HepG2 (cell line): ENCODE results near the gene LMAN1L. TPM values are rescaled to one million over a fixed set of nuclear protein-coding genes. Genes with fewer than 3 reads are reported as not detected.

Experiments
- ATAC-seq: fragments of 200-7000 bp; cut with Tn5 transposase; 3 replicates; pipeline ENCODE4 v1.9.1; 2020; ENCODE audit warnings: mild to moderate bottlenecking, moderate library complexity
- BruUV-seq: library from RNA; stranded (reverse); fragments of 400-500 nt; replicated peaks from 2 replicates; lab custom pipeline; 2021; lab: Mats Ljungman, UMichigan
- CTCF ChIA-PET: fragments of 300-600 bp; formaldehyde crosslinking; extraction: SDS; loops from one replicate; lab custom pipeline; 2021; ENCODE audit warnings: low total read pairs, inconsistent platforms, low intra/inter-chr PET ratio; lab: Yijun Ruan, JAX
- POLR2A ChIA-PET: fragments of 350-600 bp; sonication (Branson Sonifier 250); formaldehyde crosslinking; loops from one replicate; lab custom pipeline; 2020; ENCODE audit warnings: antibody characterized with exemption, inconsistent platforms; lab: Yijun Ruan, JAX
- DNase-seq: peaks from one replicate; pipeline ENCODE4 v3.0.0-alpha.2; 2015; ENCODE audit warnings: low spot score
- FAIRE-seq: peaks from 3 replicates; lab custom pipeline; 2011; peaks lifted over from hg19 to GRCh38; lab: Jason Lieb, UNC
- H2AFZ ChIP-seq: one replicate; pipeline ENCODE4 v1.6.1; 2011; ENCODE audit warnings: low read length, inconsistent platforms
- H3K27ac ChIP-seq: fragments of 300-600 bp; 3 replicates; pipeline ENCODE4 v1.8.0; 2011; ENCODE audit warnings: mixed run types, mild to moderate bottlenecking, mixed read lengths, low read length, inconsistent platforms; ENCODE audit not compliant: insufficient read depth; ENCODE audit errors: extremely low read length
- H3K27me3 ChIP-seq, 2 experiments: fragments of 200-600 bp in 1 of 2; 2 replicates in 1 of 2; 3 replicates in 1 of 2; pipeline versions ENCODE4 v1.6.0 to v1.8.0; 2011; ENCODE audit warnings: low read length in 2 of 2, mild to moderate bottlenecking in 2 of 2, moderate library complexity in 2 of 2, inconsistent platforms in 1 of 2; ENCODE audit not compliant: insufficient read depth in 2 of 2, control insufficient read depth in 1 of 2
- H3K36me3 ChIP-seq, 2 experiments: fragments of 200-600 bp in 1 of 2; replicated peaks in 1 of 2; 2 replicates in 1 of 2; 3 replicates in 1 of 2; pipeline versions ENCODE4 v1.5.1 to v1.8.0; 2011; ENCODE audit warnings: low read length in 2 of 2, inconsistent platforms in 1 of 2; ENCODE audit not compliant: insufficient read depth in 2 of 2, control insufficient read depth in 1 of 2
- H3K4me1 ChIP-seq: 2 replicates; pipeline ENCODE4 v1.5.1; 2012; ENCODE audit warnings: low read length, inconsistent platforms; ENCODE audit not compliant: insufficient read depth
- H3K4me2 ChIP-seq: 2 replicates; pipeline ENCODE4 v1.6.0; 2011; ENCODE audit warnings: low read depth, low read length, inconsistent platforms
- H3K4me3 ChIP-seq, 3 experiments: fragments of 200-600 bp in 1 of 3; sonication (generic), shearing (Covaris generic) in 1 of 3; replicated peaks in 1 of 3; 2 replicates each; pipeline ENCODE4 v1.5.1; 2011 to 2016; ENCODE audit warnings: low read length in 3 of 3, inconsistent platforms in 2 of 3, low read depth in 2 of 3, mild to moderate bottlenecking in 2 of 3, control low read depth in 1 of 3, mixed read lengths in 1 of 3; ENCODE audit not compliant: insufficient read depth in 1 of 3
- H3K79me2 ChIP-seq: one replicate; pipeline ENCODE4 v1.6.1; 2011; ENCODE audit warnings: low read length, inconsistent platforms; ENCODE audit not compliant: insufficient read depth
- H3K9ac ChIP-seq: 2 replicates; pipeline ENCODE4 v1.6.0; 2011; ENCODE audit warnings: mild to moderate bottlenecking, low read depth, low read length, inconsistent platforms; ENCODE audit not compliant: insufficient read depth
- H3K9me3 ChIP-seq: 2 replicates; pipeline ENCODE4 v1.5.1; 2012; ENCODE audit warnings: mild to moderate bottlenecking, low read length
- H4K20me1 ChIP-seq: 2 replicates; pipeline ENCODE4 v1.6.0; 2011; ENCODE audit warnings: inconsistent platforms, mild to moderate bottlenecking, low read length, moderate library complexity; ENCODE audit not compliant: insufficient read depth
- EEA1 ChIP-seq: sonication (generic); formaldehyde crosslinking; IDR thresholded peaks from 2 replicates; pipeline ENCODE4 v1.5.1; 2020; ENCODE audit warnings: mild to moderate bottlenecking, missing genetic modification reagents, borderline replicate concordance
- RBM22 ChIP-seq: fragments of 200-400 bp; formaldehyde crosslinking; optimal IDR thresholded peaks from 2 replicates; pipeline ENCODE3; 2017; ENCODE audit warnings: mild to moderate bottlenecking, low read length, moderate library complexity
- SALL2 ChIP-seq: sonication (generic); formaldehyde crosslinking; IDR thresholded peaks from 2 replicates; pipeline ENCODE4 v1.8.1; 2023; ENCODE audit warnings: mild to moderate bottlenecking, missing genetic modification reagents, inconsistent platforms
- ZNF121 ChIP-seq: sonication (generic); formaldehyde crosslinking; IDR thresholded peaks from 2 replicates; pipeline ENCODE4 v1.5.0; 2020; ENCODE audit warnings: mild to moderate bottlenecking, missing genetic modification reagents
- whole genome bisulfite sequencing: methylation state at CpG from one replicate; pipeline ENCODE4 v1.1.6; 2017; ENCODE audit warnings: low lambda C conversion rate; 5-methylcytosine and 5-hydroxymethylcytosine counted together
- in situ Hi-C: cut with HindIII; loops from 2 replicates; pipeline ENCODE4 v1.10.0; 2017; ENCODE audit warnings: low pct_unique_long_range_greater_than_20kb; ENCODE audit not compliant: extremely low pct_ligation_motif_present
- intact Hi-C: fragments of 100-400 bp; cut with micrococcal nuclease; formaldehyde crosslinking; loops from one replicate; pipeline ENCODE4 v1.10.0; 2022; ENCODE audit not compliant: unreplicated experiment
- polyA plus RNA-seq, 8 experiments: library from polyadenylated mRNA; depleted of rRNA in 3 of 8; stranded (reverse) in 7 of 8; unstranded in 1 of 8; fragments of >200 nt; fragmentation: Illumina TruSeq in 4 of 8; extraction: Trizol in 4 of 8; gene quantifications; 2 replicates each; pipeline versions ENCODE4 v1.2.1 to v1.2.3, GENCODE V29; 2011 to 2016; ENCODE audit warnings: low read depth in 4 of 8, missing spikeins in 1 of 8, mixed read lengths in 1 of 8; ENCODE audit not compliant: insufficient read depth in 1 of 8
- total RNA-seq, 5 experiments: library from RNA; depleted of rRNA; stranded (reverse); fragments of >200 nt; fragmentation: Illumina TruSeq; extraction: Trizol; gene quantifications; 2 replicates each; pipeline ENCODE4 v1.2.3, GENCODE V29; 2016; ENCODE audit warnings: low read depth in 1 of 5

The LMAN1L gene
- total and polyA plus RNA-seq, 2 of the 13 experiments (the other 11 are each of a cell fraction or from before 2014, with no cell fraction given): not detected

- intact Hi-C loops (no loop called here), in situ Hi-C loops (no loop called here)
- ATAC-seq: no peak
- no peak overlapping the region for H3K4me3 ChIP-seq
- H3K4me1 ChIP-seq: peaks cover 5% of the 10 kb centered on the region; the same call in 1 of the 2 replicates
- no peaks in the 10 kb centered on the region for H3K9me3 ChIP-seq
- 98% methylated on average over 5 of the region's 9 CpGs for WGBS
- H3K9ac ChIP-seq: no peak overlapping the region
- no peak for DNase-seq
- POLR2A ChIA-PET: interaction anchor here (0.6 to 3.7 kb wide), 3 partner anchors 11 to 50 kb away, joined by 3 to 13 read pairs (median 4); no protein-coding TSS in a partner anchor
- no peak overlapping the region for H2AFZ ChIP-seq
- BruUV-seq: no TSS peak
- TF ChIP-seq SALL2: no peak
- peak; percentile 20 for TF ChIP-seq RBM22
- CTCF ChIA-PET: no interaction called here
- FAIRE-seq: no peak
- H3K79me2 ChIP-seq: peaks cover 14% of the 10 kb centered on the region
- H3K27ac ChIP-seq: no peak overlapping the region
- H3K4me2 ChIP-seq: no peak overlapping the region
- peaks cover 12 to 21% of the 10 kb centered on the region in 2 experiments; a peak in 4 of 5 replicates for H3K36me3 ChIP-seq
- peaks cover 14% of the 10 kb centered on the region; the same call in 1 of the 2 replicates for H4K20me1 ChIP-seq
- H3K27me3 ChIP-seq: no peaks in the 10 kb centered on the region
These were observed 18.2 kb upstream of the LMAN1L start for GRCh38 chr15:74794248-74794969.

- ChIA-PET CTCF (no interaction called here), POLR2A (interaction anchor here (3.7 kb wide), 1 partner anchor 11 kb away, joined by 13 read pairs; no protein-coding TSS in a partner anchor)
- in situ Hi-C loops: no loop called here
- H2AFZ ChIP-seq: no peak overlapping the region
- H3K4me2 ChIP-seq: no peak overlapping the region
- H3K4me3 ChIP-seq: no peak overlapping the region
- H3K36me3 ChIP-seq: peaks cover 11 to 21% of the 10 kb centered on the region in 2 experiments; a peak in 4 of 5 replicates
- H3K27ac ChIP-seq: no peak overlapping the region
- no TSS peak for BruUV-seq
- no peaks in the 10 kb centered on the region for H3K27me3 ChIP-seq
- DNase-seq: no peak
- FAIRE-seq: no peak
- H4K20me1 ChIP-seq: peaks cover 9% of the 10 kb centered on the region; the same call in 1 of the 2 replicates
- peaks cover 5% of the 10 kb centered on the region for H3K4me1 ChIP-seq
- WGBS: 98% methylated on average over 8 of the region's 9 CpGs
- intact Hi-C loops: no loop called here
- H3K9ac ChIP-seq: no peak overlapping the region
- ATAC-seq: no peak
- peaks cover 11% of the 10 kb centered on the region for H3K79me2 ChIP-seq
- no peaks in the 10 kb centered on the region for H3K9me3 ChIP-seq
- 0 out of 2 replicates have a peak, but pooled peaks have one; percentile 14 for TF ChIP-seq ZNF121 (CRISPR knock-in tag)
- no peak for TF ChIP-seq EEA1
These were observed 17.7 kb upstream of the LMAN1L start for GRCh38 chr15:74794970-74795349.
